ENCODE results near the gene TMEM203. TPM values are rescaled to one million over a fixed set of nuclear protein-coding genes. Genes with fewer than 3 reads are reported as not detected.

The TMEM203 gene
- total RNA-seq, 2 experiments from 2014 or later = 42.9 to 58.2 TPM

DNA sequence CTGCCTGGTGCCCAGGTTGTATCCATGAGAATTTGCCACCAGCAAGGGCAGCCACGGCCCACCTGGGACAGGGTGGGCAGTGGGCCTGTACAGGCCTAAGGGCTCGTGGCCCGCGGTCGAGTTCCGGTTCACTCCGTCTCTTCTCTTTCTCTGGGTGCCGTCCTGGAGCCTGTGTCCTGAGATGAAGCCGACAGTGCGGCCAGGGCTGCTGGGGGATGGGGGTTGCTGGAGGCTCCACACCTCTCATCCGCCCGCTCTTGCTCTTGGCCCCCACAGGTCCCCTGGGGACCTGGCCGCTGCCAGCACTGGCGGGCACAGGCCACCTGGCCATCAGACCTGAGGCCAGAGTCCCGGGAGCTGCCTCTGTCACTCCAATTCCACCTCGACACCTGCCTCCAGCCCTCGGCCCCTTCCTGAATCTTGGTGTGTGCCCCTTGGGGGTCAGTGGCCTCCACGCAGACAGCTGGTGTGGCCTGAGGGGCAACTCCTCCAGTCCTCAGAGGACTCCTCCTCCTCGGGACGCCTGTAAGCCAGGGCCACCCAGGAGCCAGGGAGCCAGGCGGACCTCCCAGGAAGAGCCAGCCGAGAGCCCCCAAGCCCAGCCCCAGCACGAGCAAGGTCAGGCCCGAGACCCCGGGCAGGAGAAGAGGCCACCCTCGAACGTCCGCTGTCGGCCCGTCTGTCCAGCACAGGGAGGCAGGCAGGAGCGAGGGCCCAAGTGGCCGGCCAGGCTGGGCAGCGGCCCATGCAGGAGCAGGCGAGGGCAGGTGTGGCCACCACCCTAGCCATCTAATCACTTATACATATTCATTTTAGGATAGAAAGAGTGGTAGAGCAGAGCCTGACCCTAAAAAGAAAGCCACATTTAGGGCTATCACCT, 40.8 kb downstream of the TMEM203 start:
- H3K9me3 ChIP-seq (ENCODE audit: low read length) = no peaks in the 10 kb centered on the region
- ChIA-PET CTCF (ENCODE audit: unreplicated experiment) (no interaction called here), POLR2A (no interaction called here)
- TF ChIP-seq, protein P1, sequence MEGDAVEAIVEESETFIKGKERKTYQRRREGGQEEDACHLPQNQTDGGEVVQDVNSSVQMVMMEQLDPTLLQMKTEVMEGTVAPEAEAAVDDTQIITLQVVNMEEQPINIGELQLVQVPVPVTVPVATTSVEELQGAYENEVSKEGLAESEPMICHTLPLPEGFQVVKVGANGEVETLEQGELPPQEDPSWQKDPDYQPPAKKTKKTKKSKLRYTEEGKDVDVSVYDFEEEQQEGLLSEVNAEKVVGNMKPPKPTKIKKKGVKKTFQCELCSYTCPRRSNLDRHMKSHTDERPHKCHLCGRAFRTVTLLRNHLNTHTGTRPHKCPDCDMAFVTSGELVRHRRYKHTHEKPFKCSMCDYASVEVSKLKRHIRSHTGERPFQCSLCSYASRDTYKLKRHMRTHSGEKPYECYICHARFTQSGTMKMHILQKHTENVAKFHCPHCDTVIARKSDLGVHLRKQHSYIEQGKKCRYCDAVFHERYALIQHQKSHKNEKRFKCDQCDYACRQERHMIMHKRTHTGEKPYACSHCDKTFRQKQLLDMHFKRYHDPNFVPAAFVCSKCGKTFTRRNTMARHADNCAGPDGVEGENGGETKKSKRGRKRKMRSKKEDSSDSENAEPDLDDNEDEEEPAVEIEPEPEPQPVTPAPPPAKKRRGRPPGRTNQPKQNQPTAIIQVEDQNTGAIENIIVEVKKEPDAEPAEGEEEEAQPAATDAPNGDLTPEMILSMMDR (conservative IDR thresholded peaks at IDR 0.05; ENCODE audit: low read length) = no peak
- TF ChIP-seq EZH2phosphoT487 (IDR thresholded peaks at IDR 0.05; ENCODE audit: borderline replicate concordance, low read depth, low read length) = no peak
- no peak overlapping the region for H3K4me3 ChIP-seq (ENCODE audit: low read depth, low read length, poor library complexity, severe bottlenecking)
- intact Hi-C loops (cut with micrococcal nuclease; ENCODE audit: unreplicated experiment) = no loop called here
- H3K27ac ChIP-seq (ENCODE audit: low read depth, low read length, poor library complexity, severe bottlenecking) = no peak overlapping the region
- H3K79me2 ChIP-seq (ENCODE audit: insufficient read depth, low read depth, low read length) = no peaks in the 10 kb centered on the region
- DNase-seq (ENCODE audit: low spot score) = no peak
- H4K20me1 ChIP-seq (ENCODE audit: insufficient read depth, low read length) = no peaks in the 10 kb centered on the region
- H3K9me2 ChIP-seq (ENCODE audit: insufficient read depth, low read length) = no peaks in the 10 kb centered on the region
- no peak overlapping the region for H2AFZ ChIP-seq (ENCODE audit: low read length)
- no peaks in the 10 kb centered on the region for H3K36me3 ChIP-seq (ENCODE audit: insufficient read depth, low read length)
- peaks cover 5% of the 10 kb centered on the region for H3K4me1 ChIP-seq (ENCODE audit: insufficient read depth, low read length, poor library complexity, severe bottlenecking)
- BruUV-seq (replicated peaks) = no TSS peak
- no peak overlapping the region for H3K4me2 ChIP-seq (ENCODE audit: low read length)

DNA sequence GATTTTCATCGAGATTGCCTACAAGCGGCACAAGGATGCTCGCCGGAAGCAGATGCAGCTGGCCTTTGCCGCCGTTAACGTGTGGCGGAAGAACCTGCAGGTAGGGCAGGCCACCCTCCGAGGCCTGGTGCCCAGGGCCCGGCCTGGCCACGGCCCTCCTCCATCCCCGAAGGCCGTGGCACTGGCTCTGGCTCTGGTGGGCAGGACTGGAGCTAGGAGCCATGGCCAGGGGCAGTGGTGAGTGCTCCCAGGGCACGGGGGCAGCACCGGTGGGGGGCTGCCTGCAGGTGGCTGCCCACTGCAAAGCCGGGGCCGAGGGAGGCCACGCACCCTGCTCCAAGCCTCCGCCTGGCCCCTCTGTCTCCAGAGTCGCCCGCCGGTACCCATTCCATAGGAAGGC, 41.6 kb downstream of the TMEM203 start:
- Histone ChIP-seq H2AFZ (ENCODE audit: low read length) (no peak overlapping the region), H3K27ac (ENCODE audit: low read depth, low read length, poor library complexity, severe bottlenecking) (no peak overlapping the region), H3K9me2 (ENCODE audit: insufficient read depth, low read length) (no peaks in the 10 kb centered on the region), H3K4me1 (ENCODE audit: insufficient read depth, low read length, poor library complexity, severe bottlenecking) (peaks cover 12% of the 10 kb centered on the region), H3K9me3 (ENCODE audit: low read length) (no peaks in the 10 kb centered on the region), H4K20me1 (ENCODE audit: insufficient read depth, low read length) (no peaks in the 10 kb centered on the region), H3K36me3 (ENCODE audit: insufficient read depth, low read length) (no peaks in the 10 kb centered on the region), H3K79me2 (ENCODE audit: insufficient read depth, low read depth, low read length) (no peaks in the 10 kb centered on the region), H3K4me2 (ENCODE audit: low read length) (no peak overlapping the region), H3K4me3 (ENCODE audit: low read depth, low read length, poor library complexity, severe bottlenecking) (no peak overlapping the region)
- CTCF ChIA-PET (ENCODE audit: unreplicated experiment) = no interaction called here
- intact Hi-C loops (cut with micrococcal nuclease; ENCODE audit: unreplicated experiment) = no loop called here
- POLR2A ChIA-PET = no interaction called here
- no peak for TF ChIP-seq EZH2phosphoT487 (IDR thresholded peaks at IDR 0.05; ENCODE audit: borderline replicate concordance, low read depth, low read length)
- TF ChIP-seq, protein P1 (conservative IDR thresholded peaks at IDR 0.05; ENCODE audit: low read length) = no peak
- BruUV-seq (replicated peaks) = no TSS peak
- no peak for DNase-seq (ENCODE audit: low spot score)

DNA sequence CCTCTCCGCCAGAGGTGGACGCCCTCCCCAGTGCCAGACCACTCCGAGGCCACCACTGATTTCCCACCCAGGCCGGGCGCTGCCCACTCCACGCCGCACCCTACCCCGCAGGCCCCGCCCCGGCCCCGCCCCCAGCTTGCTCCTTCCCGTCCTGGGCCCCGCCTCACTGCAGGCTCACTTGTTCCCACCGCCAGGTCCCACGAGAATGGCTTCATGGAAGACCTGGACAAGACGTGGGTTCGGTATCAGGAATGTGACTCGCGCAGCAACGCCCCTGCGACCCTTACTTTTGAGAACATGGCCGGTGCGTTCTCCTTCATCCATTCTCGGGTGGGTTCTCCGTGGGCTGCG, 42.1 kb downstream of the TMEM203 start:
- no peak for DNase-seq (ENCODE audit: low spot score)
- Histone ChIP-seq H2AFZ (ENCODE audit: low read length) (no peak overlapping the region), H3K9me2 (ENCODE audit: insufficient read depth, low read length) (no peaks in the 10 kb centered on the region), H3K9me3 (ENCODE audit: low read length) (no peaks in the 10 kb centered on the region), H3K4me3 (ENCODE audit: low read depth, low read length, poor library complexity, severe bottlenecking) (no peak overlapping the region), H4K20me1 (ENCODE audit: insufficient read depth, low read length) (no peaks in the 10 kb centered on the region), H3K79me2 (ENCODE audit: insufficient read depth, low read depth, low read length) (no peaks in the 10 kb centered on the region), H3K4me1 (ENCODE audit: insufficient read depth, low read length, poor library complexity, severe bottlenecking) (peaks cover 14% of the 10 kb centered on the region), H3K27ac (ENCODE audit: low read depth, low read length, poor library complexity, severe bottlenecking) (no peak overlapping the region), H3K36me3 (ENCODE audit: insufficient read depth, low read length) (no peaks in the 10 kb centered on the region), H3K4me2 (ENCODE audit: low read length) (no peak overlapping the region)
- CTCF ChIA-PET (ENCODE audit: unreplicated experiment) = no interaction called here
- TF ChIP-seq, protein P1 (conservative IDR thresholded peaks at IDR 0.05; ENCODE audit: low read length) = no peak
- TF ChIP-seq EZH2phosphoT487 (IDR thresholded peaks at IDR 0.05; ENCODE audit: borderline replicate concordance, low read depth, low read length) = no peak
- intact Hi-C loops (cut with micrococcal nuclease; ENCODE audit: unreplicated experiment) = no loop called here
- BruUV-seq (replicated peaks) = no TSS peak
- POLR2A ChIA-PET = no interaction called here
